NCI-H2171 (cell line): ENCODE results near the gene SNX30.

Experiments used
- DNase-seq: peaks from one replicate; lab custom pipeline; 2025; lab: John Stamatoyannopoulos, UW

Gene SNX30

GRCh38 chr9:112822618-112823017, 72.1 kb downstream of the SNX30 start:
- DNase-seq = no peak

- DNase-seq = no peak
Observed at GRCh38 chr9:112823257-112823656, 72.7 kb downstream of the SNX30 start.

GRCh38 chr9:112831281-112831851, 80.8 kb downstream of the SNX30 start:
- no peak for DNase-seq

GRCh38 chr9:112831969-112832368, 81.4 kb downstream of the SNX30 start:
- no peak for DNase-seq

GRCh38 chr9:112833081-112833480, 82.5 kb downstream of the SNX30 start:
- no peak for DNase-seq

GRCh38 chr9:112836394-112836793, 85.8 kb downstream of the SNX30 start:
- no peak for DNase-seq

- DNase-seq = no peak
Observed at GRCh38 chr9:112838342-112838741, 87.8 kb downstream of the SNX30 start.

GRCh38 chr9:112839331-112839730, 88.8 kb downstream of the SNX30 start:
- no peak for DNase-seq

- no peak for DNase-seq
Observed at GRCh38 chr9:112841261-112841660, 90.7 kb downstream of the SNX30 start.

GRCh38 chr9:112842555-112842954, 92.0 kb downstream of the SNX30 start:
- no peak for DNase-seq

- DNase-seq = peak; percentile 46
Observed at GRCh38 chr9:112844771-112845542, 94.4 kb downstream of the SNX30 start.

- no peak for DNase-seq
Observed at GRCh38 chr9:112846528-112847488, 96.2 kb downstream of the SNX30 start.

GRCh38 chr9:112848316-112849151, 98.0 kb downstream of the SNX30 start:
- DNase-seq = no peak

- no peak for DNase-seq
Observed at GRCh38 chr9:112849363-112849922, 98.9 kb downstream of the SNX30 start.

GRCh38 chr9:112850840-112851239, 100.3 kb downstream of the SNX30 start:
- DNase-seq = no peak

- DNase-seq = no peak
Observed at GRCh38 chr9:112852741-112853504, 102.4 kb downstream of the SNX30 start.

- DNase-seq = no peak
Observed at GRCh38 chr9:112853882-112854585, 103.5 kb downstream of the SNX30 start.

- DNase-seq = no peak
Observed at GRCh38 chr9:112854657-112855056, 104.1 kb downstream of the SNX30 start.

- no peak for DNase-seq
Observed at GRCh38 chr9:112856200-112856599, 105.6 kb downstream of the SNX30 start.

- peak; percentile 5 for DNase-seq
Observed at GRCh38 chr9:112856843-112857242, 106.3 kb downstream of the SNX30 start.
